ENCODE data around the gene AGK. TPM values are rescaled to one million over a fixed set of nuclear protein-coding genes. Genes with fewer than 3 reads are reported as not detected.

AGK gene
- total and polyA plus RNA-seq, 2 experiments from 2014 or later, result 15.8 to 27.1 TPM

GRCh38 chr7:141660259-141660658 lies 109.0 kb downstream of the AGK start:
- Histone ChIP-seq H3K9me2 (replicated peaks; ENCODE audit: insufficient read depth) (no peaks in the 10 kb centered on the region), H3K27me3 (no peaks in the 10 kb centered on the region), H3K4me3 (no peak overlapping the region), H3K4me1 (ENCODE audit: insufficient read depth) (no peaks in the 10 kb centered on the region), H2AFZ (no peak overlapping the region), H3K79me2 (no peaks in the 10 kb centered on the region), H4K20me1 (ENCODE audit: insufficient read depth, poor library complexity, severe bottlenecking) (no peaks in the 10 kb centered on the region), H3K9me3 (ENCODE audit: low read depth) (no peaks in the 10 kb centered on the region), H3K27ac (no peak overlapping the region), H3K4me2 (no peak overlapping the region), H3K36me3 (replicated peaks; ENCODE audit: insufficient read depth, low read depth) (no peaks in the 10 kb centered on the region)
- TF ChIP-seq EZH2phosphoT487 (IDR thresholded peaks at IDR 0.05; ENCODE audit: low read depth, severe bottlenecking, unreplicated experiment), result no peak
- TF ChIP-seq, protein P1, sequence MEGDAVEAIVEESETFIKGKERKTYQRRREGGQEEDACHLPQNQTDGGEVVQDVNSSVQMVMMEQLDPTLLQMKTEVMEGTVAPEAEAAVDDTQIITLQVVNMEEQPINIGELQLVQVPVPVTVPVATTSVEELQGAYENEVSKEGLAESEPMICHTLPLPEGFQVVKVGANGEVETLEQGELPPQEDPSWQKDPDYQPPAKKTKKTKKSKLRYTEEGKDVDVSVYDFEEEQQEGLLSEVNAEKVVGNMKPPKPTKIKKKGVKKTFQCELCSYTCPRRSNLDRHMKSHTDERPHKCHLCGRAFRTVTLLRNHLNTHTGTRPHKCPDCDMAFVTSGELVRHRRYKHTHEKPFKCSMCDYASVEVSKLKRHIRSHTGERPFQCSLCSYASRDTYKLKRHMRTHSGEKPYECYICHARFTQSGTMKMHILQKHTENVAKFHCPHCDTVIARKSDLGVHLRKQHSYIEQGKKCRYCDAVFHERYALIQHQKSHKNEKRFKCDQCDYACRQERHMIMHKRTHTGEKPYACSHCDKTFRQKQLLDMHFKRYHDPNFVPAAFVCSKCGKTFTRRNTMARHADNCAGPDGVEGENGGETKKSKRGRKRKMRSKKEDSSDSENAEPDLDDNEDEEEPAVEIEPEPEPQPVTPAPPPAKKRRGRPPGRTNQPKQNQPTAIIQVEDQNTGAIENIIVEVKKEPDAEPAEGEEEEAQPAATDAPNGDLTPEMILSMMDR (IDR thresholded peaks at IDR 0.05; ENCODE audit: poor library complexity), result no peak
- WGBS (ENCODE audit: low lambda C conversion rate, missing lambda C conversion rate), result 85% methylated on average over 4 of the region's 4 CpGs
- no peak for DNase-seq (ENCODE audit: low spot score)

DNA sequence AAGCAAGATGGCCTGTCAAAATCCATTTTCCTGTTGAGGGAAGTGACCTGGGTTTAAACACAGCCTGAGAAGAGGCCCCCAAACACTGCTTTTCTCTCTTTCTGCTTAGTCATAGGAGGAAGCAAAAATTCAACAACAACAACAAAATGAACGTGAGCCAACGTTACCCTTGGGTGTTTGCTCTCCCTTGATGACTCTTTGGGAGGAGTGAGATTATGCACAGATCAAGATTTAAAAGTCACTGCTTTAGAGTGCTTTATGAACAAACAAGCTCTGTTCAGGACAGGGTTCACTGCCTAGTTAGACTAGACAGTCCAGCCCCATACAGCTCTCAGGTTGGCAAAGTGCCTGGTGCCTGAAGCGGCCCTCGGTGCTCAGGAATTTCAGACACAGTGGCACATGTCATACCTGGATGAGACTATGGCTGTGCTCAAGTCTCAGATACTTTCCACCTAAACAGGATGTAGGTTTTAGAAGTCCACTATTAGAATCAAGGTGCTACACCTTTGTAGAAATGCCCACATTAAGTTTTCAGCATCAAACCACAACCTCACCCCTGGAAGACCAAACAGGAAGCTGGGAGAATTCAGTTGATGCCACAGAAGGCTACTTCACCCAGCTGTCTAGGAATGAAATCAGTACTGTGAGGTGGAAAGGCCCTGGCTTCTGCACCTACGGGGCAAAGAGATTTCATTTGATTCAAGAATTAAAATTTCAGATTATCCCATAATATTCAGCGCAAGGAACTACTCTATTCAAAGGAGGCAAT lies 112.1 kb downstream of the AGK start:
- H4K20me1 ChIP-seq (ENCODE audit: insufficient read depth, poor library complexity, severe bottlenecking), result no peaks in the 10 kb centered on the region
- no peaks in the 10 kb centered on the region for H3K9me2 ChIP-seq (replicated peaks; ENCODE audit: insufficient read depth)
- no peaks in the 10 kb centered on the region for H3K79me2 ChIP-seq
- no peaks in the 10 kb centered on the region for H3K9me3 ChIP-seq (ENCODE audit: low read depth)
- H2AFZ ChIP-seq, result no peak overlapping the region
- H3K4me2 ChIP-seq, result no peak overlapping the region
- no peak overlapping the region for H3K4me3 ChIP-seq
- WGBS (ENCODE audit: low lambda C conversion rate, missing lambda C conversion rate), result 72% methylated on average over 6 of the region's 6 CpGs
- H3K27me3 ChIP-seq, result no peaks in the 10 kb centered on the region
- no peaks in the 10 kb centered on the region for H3K36me3 ChIP-seq (replicated peaks; ENCODE audit: insufficient read depth, low read depth)
- peak; percentile 23 for DNase-seq (ENCODE audit: low spot score)
- H3K27ac ChIP-seq, result peak overlapping the region; percentile 48
- no peaks in the 10 kb centered on the region for H3K4me1 ChIP-seq (ENCODE audit: insufficient read depth)
- TF ChIP-seq EZH2 (IDR thresholded peaks at IDR 0.05; ENCODE audit: borderline replicate concordance), result no peak
- TF ChIP-seq, protein P1 (IDR thresholded peaks at IDR 0.05; ENCODE audit: poor library complexity), result no peak
- no peak for TF ChIP-seq EZH2phosphoT487 (IDR thresholded peaks at IDR 0.05; ENCODE audit: low read depth, severe bottlenecking, unreplicated experiment)

- TF ChIP-seq EZH2 (IDR thresholded peaks at IDR 0.05; ENCODE audit: borderline replicate concordance) (no peak), EZH2phosphoT487 (IDR thresholded peaks at IDR 0.05; ENCODE audit: low read depth, severe bottlenecking, unreplicated experiment) (no peak)
- TF ChIP-seq, protein P1 (IDR thresholded peaks at IDR 0.05; ENCODE audit: poor library complexity), result no peak
- no peak overlapping the region for H3K27ac ChIP-seq
- H3K9me3 ChIP-seq (ENCODE audit: low read depth), result no peaks in the 10 kb centered on the region
- no peaks in the 10 kb centered on the region for H4K20me1 ChIP-seq (ENCODE audit: insufficient read depth, poor library complexity, severe bottlenecking)
- no peaks in the 10 kb centered on the region for H3K36me3 ChIP-seq (replicated peaks; ENCODE audit: insufficient read depth, low read depth)
- H3K4me1 ChIP-seq (ENCODE audit: insufficient read depth), result no peaks in the 10 kb centered on the region
- no peak overlapping the region for H3K4me2 ChIP-seq
- no peak overlapping the region for H3K4me3 ChIP-seq
- no peaks in the 10 kb centered on the region for H3K9me2 ChIP-seq (replicated peaks; ENCODE audit: insufficient read depth)
- DNase-seq (ENCODE audit: low spot score), result peak; percentile 58
- H3K79me2 ChIP-seq, result no peaks in the 10 kb centered on the region
- no peaks in the 10 kb centered on the region for H3K27me3 ChIP-seq
- WGBS (ENCODE audit: low lambda C conversion rate, missing lambda C conversion rate), result 83% methylated on average over 6 of the region's 6 CpGs
- H2AFZ ChIP-seq, result no peak overlapping the region
These were observed 113.2 kb downstream of the AGK start for GRCh38 chr7:141664450-141664849.
